Germinal center (tissue), 1 donor: ENCODE data around the gene GARRE1.
A peak's percentile ranks its signal among the peaks of the same experiment; 100 is the strongest.
"Not testable (repeated sequence)": the region's sequence is repeated elsewhere in the genome, so short reads cannot be mapped to it uniquely, and the experiment has no call there.

Experiments used
- DNase-seq: peaks from one replicate; pipeline ENCODE4 v3.0.0; 2012; ENCODE audit warnings: mixed read lengths, low spot score

GARRE1 gene

GRCh38 chr19:34254046-34254697 lies at the start of gene GARRE1:
Gene GARRE1 (plus strand): TSS chr19:34254554. CDS start chr19:34300474, 45,920 bp downstream.
- peak; percentile 85 for DNase-seq

DNA sequence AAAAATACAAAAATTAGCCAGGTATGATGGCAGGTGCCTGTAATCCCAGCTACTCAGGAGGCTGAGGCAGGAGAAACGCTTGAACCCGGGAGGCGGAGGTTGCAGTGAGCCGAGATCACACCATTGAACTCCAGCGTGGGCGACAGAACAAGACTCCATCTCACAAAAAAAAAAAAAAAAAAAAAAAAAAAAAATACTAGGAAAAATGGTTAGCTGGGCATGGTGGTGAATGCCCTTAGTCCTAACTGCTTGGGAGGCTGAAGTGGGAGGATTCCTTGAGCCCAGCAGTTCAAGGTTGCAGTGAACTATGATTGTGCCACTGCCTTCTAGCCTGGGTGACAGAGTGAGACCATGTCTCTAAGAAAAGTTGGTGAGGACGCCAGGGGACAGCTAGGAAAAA lies 49.0 kb upstream of the GARRE1 start:
- not testable (repeated sequence) for DNase-seq

DNA sequence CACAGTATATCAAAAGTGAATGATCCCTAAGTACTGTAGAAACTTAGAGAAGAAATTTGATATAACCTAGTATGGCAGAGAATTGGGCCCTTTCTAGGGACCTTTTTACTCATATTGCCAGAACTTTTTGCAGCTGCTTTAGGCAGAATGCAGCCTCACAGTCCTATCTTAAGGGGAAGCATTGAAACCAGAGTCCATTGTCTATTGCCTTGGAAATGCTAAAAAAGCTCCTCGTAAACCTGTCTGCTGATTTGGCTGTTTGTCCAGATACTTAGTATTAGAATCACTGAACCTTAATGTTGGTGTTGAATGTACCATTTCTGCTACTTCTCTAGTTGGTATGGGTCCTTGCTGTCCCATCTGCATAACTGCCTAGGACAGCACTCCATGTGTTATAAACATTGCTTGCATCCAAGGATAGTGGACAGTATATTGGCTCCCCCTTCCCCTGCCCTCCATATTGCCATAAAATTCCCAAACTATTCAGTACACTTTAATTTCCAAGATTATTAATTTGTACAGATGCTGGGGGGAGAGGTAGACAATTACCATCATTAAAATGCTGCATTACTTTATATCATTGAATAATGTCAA lies 46.0 kb upstream of the GARRE1 start:
- no peak for DNase-seq

GRCh38 chr19:34209726-34210125 lies 44.6 kb upstream of the GARRE1 start:
- DNase-seq = no peak

DNA sequence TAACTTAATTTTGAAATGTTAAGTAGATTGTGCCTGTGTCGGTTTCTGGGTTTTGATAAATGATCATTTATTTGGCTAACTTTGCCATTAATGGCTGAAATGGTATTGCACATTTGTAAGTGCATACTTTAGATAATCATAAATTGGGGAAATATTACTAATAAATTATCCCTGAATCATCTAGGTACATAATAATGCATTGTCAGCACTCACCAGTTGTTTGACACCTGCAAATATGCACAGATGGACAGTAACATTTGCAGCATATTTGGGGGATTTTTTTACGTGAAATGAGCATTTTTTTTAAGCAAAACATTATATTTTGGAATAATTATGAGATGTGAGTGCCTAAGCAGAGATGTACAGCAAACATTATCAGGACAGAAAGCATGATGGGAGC lies 41.1 kb upstream of the GARRE1 start:
- DNase-seq = no peak

DNA sequence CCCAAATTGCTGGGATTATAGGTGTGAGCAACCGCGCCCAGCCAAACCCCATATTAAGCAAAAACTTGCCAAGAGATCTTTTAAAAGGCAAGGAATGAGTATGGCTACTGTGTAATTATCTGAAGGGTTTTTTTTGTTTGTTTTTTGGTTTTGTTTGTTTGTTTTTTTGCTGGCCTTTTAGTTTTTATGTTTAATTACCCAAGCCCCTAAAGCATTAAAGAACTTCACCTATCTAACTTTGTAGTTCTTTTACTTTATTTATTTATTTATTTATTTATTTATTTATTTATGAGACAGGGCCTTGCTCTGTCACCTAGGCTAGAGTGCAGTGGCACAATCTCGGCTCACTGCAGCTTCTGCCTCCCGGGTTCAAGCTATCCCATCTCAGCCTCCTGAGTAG lies 40.3 kb upstream of the GARRE1 start:
- DNase-seq = no peak

- no peak for DNase-seq
Observed at GRCh38 chr19:34215006-34215665, 39.2 kb upstream of the GARRE1 start.

- no peak for DNase-seq
Observed at GRCh38 chr19:34215666-34216038, 38.7 kb upstream of the GARRE1 start.

- DNase-seq = not testable (repeated sequence)
Observed at GRCh38 chr19:34216745-34217219, 37.6 kb upstream of the GARRE1 start.

GRCh38 chr19:34217952-34218817 lies 36.2 kb upstream of the GARRE1 start:
- no peak for DNase-seq

DNA sequence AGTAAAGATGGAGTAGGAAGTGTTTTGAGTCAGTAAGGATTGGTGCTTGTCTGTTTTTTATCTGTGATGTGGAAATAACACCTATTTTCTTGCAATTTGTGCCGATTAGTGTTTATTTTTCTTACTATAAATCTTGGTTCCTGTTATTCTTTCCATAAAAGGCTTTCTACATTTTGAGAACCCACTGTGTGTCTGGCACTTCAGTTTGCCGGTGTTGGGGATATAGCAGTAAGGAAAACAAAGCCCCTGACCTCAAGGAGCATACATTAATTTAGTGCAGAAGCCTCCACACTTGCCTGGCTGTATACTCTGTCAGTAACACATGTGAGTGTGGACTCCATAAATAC lies 35.6 kb upstream of the GARRE1 start:
- no peak for DNase-seq

DNA sequence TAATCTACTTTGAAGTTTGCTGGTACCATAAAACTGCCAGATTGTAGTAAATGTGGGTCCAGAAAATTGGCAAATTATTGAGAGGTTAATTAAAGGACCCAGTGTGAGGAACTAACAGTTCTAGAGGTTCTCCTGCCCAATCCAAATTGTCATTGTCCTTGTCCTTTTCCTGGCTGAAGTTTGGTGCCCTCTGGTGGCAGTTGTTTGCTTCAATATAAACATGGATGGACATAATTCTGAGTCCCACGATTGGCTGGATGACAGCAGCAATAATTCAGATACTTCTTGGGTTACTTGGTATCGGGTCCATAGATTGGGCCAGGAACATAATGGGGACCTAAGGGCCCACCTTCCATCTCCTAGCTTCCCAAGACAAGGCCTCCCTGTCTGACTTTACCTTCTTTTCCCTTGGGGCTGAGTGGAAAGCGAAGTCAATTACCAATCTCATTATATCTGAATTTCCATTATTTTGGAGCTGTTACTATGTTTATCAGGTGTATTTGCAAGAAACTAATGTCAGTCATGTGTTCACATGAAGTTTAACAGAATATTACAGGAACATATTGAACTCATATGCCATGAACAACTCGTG lies 33.8 kb upstream of the GARRE1 start:
- peak; percentile 56 for DNase-seq

DNA sequence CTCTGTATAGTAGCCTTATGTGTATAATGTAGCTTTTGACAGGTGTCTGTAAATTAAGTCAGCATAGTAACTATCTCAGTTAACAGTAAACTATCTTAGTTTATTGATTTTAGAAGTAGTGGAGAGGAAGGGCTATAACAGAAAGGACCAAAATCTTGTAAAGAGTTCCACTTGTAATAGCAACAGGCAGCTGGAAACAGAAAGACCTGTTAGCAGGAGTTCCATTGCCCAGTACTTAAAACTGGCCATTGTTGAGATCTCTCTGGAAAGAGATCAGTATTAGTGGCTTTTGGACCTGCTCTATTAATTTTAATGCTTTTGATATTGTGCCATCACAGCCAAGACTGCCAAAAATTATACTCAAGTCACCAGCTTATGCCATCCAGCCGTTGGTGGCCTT lies 32.0 kb upstream of the GARRE1 start:
- DNase-seq = no peak

DNA sequence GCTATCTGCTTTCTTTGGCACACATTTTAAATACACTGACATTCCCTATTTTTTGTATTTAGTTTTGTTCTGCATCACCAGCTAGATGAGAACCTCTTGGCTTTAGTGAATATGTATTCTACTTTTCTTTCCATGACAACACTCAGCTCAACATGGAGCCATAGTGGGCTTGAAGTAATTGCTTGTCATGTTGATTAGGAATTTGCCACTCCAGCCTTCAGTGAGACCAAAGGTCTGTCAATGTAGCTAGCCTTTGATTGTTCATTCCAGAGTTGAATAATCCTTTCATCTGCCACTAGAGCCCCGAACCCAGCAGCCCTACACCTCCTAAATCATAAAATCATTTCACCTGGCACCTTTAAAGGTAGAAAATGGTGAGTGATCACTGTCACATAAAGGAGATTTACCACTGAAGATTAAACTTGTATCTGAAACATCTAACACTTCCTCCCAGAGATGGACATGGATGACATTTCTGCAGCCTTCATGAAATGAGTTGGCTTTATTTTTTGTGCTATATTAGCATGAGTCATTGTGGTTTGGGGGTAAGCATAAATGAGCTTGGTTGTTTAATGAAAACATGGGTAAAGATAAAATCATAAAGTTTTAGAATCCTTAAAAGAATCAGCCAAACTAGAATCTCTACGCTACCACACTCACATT lies 29.2 kb upstream of the GARRE1 start:
- DNase-seq = no peak

- no peak for DNase-seq
Observed at GRCh38 chr19:34225659-34226015, 28.7 kb upstream of the GARRE1 start.

GRCh38 chr19:34226036-34226435 lies 28.3 kb upstream of the GARRE1 start:
- DNase-seq = no peak

DNA sequence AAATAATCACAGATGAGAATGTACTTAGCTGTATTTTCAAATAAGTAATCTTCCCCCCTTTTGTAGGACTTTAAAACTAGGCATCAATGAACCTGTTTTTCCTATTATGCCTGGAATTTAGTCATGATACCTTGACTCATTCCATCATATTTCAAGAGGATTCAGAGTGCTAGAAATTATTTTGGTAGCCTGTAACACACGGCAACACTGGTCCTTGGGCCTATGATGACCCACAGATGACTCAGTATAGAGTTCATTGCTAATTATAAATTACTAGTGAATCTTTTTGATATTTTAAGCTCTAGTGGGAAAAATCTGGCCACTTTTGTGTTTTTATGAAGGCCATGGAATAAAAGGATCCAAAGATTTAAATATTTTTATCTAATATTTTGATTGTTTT lies 26.0 kb upstream of the GARRE1 start:
- DNase-seq = no peak

- DNase-seq = no peak
Observed at GRCh38 chr19:34228762-34229161, 25.6 kb upstream of the GARRE1 start.

GRCh38 chr19:34229721-34230120 lies 24.6 kb upstream of the GARRE1 start:
- no peak for DNase-seq

DNA sequence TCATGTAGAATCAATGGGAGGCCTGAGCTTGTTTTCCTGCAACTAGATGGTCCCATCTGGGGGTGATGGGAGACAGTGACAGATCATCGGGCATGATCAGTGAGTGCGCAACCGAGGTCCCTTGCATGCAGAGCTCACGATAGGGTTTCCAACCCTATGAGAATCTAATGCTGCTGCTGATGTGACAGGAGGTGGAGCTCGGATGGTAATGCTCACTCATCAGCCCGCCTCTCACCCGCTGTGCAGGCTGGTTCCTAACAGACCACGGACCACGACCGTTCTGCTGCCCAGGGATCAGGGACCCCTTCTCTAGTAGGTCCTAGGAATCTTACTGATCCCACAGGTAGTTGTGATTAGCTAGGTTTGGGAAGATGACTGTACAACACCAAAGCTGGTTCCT lies 23.5 kb upstream of the GARRE1 start:
- no peak for DNase-seq

GRCh38 chr19:34231439-34231838 lies 22.9 kb upstream of the GARRE1 start:
- no peak for DNase-seq
